Measurements from ENCODE around the gene NEUROD2. TPM values are rescaled to one million over a fixed set of nuclear protein-coding genes. Genes with fewer than 3 reads are reported as not detected.

NEUROD2 gene
- polyA plus RNA-seq, 1 donor from 2014 or later, result not detected

GRCh38 chr17:39618956-39619785 lies 11.5 kb upstream of the NEUROD2 start:
- Histone ChIP-seq H3K9ac (ENCODE audit: low read length) (no peak overlapping the region), H3K4me2 (ENCODE audit: low read length) (no peak overlapping the region), H2AFZ (ENCODE audit: low read depth, low read length) (no peak overlapping the region), H3K27me3 (ENCODE audit: insufficient read depth, low read depth, low read length) (peaks cover 50% of the 10 kb centered on the region), H3K9me2 (ENCODE audit: insufficient read depth, low read length) (no peaks in the 10 kb centered on the region), H3K27ac (ENCODE audit: low read length) (no peak overlapping the region), H3K79me2 (replicated peaks; ENCODE audit: insufficient read depth, low read length) (no peaks in the 10 kb centered on the region), H3K9me3 (ENCODE audit: low read length) (no peaks in the 10 kb centered on the region), H3K4me3 (ENCODE audit: low read length) (no peak overlapping the region), H4K20me1 (ENCODE audit: insufficient read depth) (no peaks in the 10 kb centered on the region), H3K36me3 (ENCODE audit: insufficient read depth, low read length) (no peaks in the 10 kb centered on the region), H3F3A (ENCODE audit: insufficient read depth, low read length, poor library complexity, severe bottlenecking) (no peaks in the 10 kb centered on the region)
- no peak for TF ChIP-seq REST (IDR thresholded peaks at IDR 0.05; ENCODE audit: borderline replicate concordance)
- TF ChIP-seq CTCF (IDR thresholded peaks at IDR 0.05; ENCODE audit: poor library complexity, severe bottlenecking), result no peak
- TF ChIP-seq TAF1 (IDR thresholded peaks at IDR 0.05; ENCODE audit: low read depth), result no peak
- no peak for TF ChIP-seq EP300 (conservative IDR thresholded peaks at IDR 0.05; ENCODE audit: poor library complexity, severe bottlenecking)
- TF ChIP-seq RAD21 (conservative IDR thresholded peaks at IDR 0.05), result no peak
- no peak for TF ChIP-seq SMC3 (conservative IDR thresholded peaks at IDR 0.05; ENCODE audit: poor library complexity)
- TF ChIP-seq MXI1 (conservative IDR thresholded peaks at IDR 0.05; ENCODE audit: poor library complexity, severe bottlenecking), result no peak
- TF ChIP-seq EZH2 (IDR thresholded peaks at IDR 0.05; ENCODE audit: borderline replicate concordance, insufficient read depth, low read length, poor library complexity, severe bottlenecking), result no peak
- TF ChIP-seq POLR2AphosphoS5 (IDR thresholded peaks at IDR 0.05), result no peak

- no peaks in the 10 kb centered on the region for H3K79me2 ChIP-seq (replicated peaks; ENCODE audit: insufficient read depth, low read length)
- H4K20me1 ChIP-seq (ENCODE audit: insufficient read depth), result no peaks in the 10 kb centered on the region
- H2AFZ ChIP-seq (ENCODE audit: low read depth, low read length), result no peak overlapping the region
- peaks cover 47% of the 10 kb centered on the region for H3K27me3 ChIP-seq (ENCODE audit: insufficient read depth, low read depth, low read length)
- peak; percentile 1 for TF ChIP-seq POLR2AphosphoS5 (IDR thresholded peaks at IDR 0.05)
- no peak for TF ChIP-seq SMC3 (conservative IDR thresholded peaks at IDR 0.05; ENCODE audit: poor library complexity)
- TF ChIP-seq EZH2 (IDR thresholded peaks at IDR 0.05; ENCODE audit: borderline replicate concordance, insufficient read depth, low read length, poor library complexity, severe bottlenecking), result no peak
- H3K4me3 ChIP-seq (ENCODE audit: low read length), result peak overlapping the region; percentile 65
- H3K9ac ChIP-seq (ENCODE audit: low read length), result peak overlapping the region; percentile 34
- no peaks in the 10 kb centered on the region for H3F3A ChIP-seq (ENCODE audit: insufficient read depth, low read length, poor library complexity, severe bottlenecking)
- H3K9me3 ChIP-seq (ENCODE audit: low read length), result no peaks in the 10 kb centered on the region
- no peaks in the 10 kb centered on the region for H3K36me3 ChIP-seq (ENCODE audit: insufficient read depth, low read length)
- H3K9me2 ChIP-seq (ENCODE audit: insufficient read depth, low read length), result no peaks in the 10 kb centered on the region
- no peak overlapping the region for H3K27ac ChIP-seq (ENCODE audit: low read length)
- peak overlapping the region; percentile 80 for H3K4me2 ChIP-seq (ENCODE audit: low read length)
Observed at GRCh38 chr17:39618246-39618913, 10.7 kb upstream of the NEUROD2 start.

Measured in neural cell (in vitro differentiated cells).